ENCODE results near the gene ING5.

The ING5 gene

GRCh38 chr2:241776336-241777169 lies 74.7 kb downstream of the ING5 start, which contains the start of gene GAL3ST2:
Gene GAL3ST2 (plus strand): TSS chr2:241776822. CDS start chr2:241776956, 134 bp downstream.
- no peak for DNase-seq (ENCODE audit: low spot score)

- DNase-seq (ENCODE audit: low spot score): no peak
Measured at GRCh38 chr2:241777170-241777685, 75.4 kb downstream of the ING5 start.

GRCh38 chr2:241777686-241778627 lies 76.1 kb downstream of the ING5 start:
- no peak for DNase-seq (ENCODE audit: low spot score)
